ENCODE results near the gene STC2. TPM values are rescaled to one million over a fixed set of nuclear protein-coding genes. Genes with fewer than 3 reads are reported as not detected.

STC2 gene
- total and polyA plus RNA-seq, 7 donors, result 3.3 to 40.7 (median 13.7) TPM; not detected in 2

- TF ChIP-seq EP300 (IDR thresholded peaks at IDR 0.05), result no peak
- TF ChIP-seq POLR2A (IDR thresholded peaks at IDR 0.05), result no peak
- TF ChIP-seq CTCF (IDR thresholded peaks at IDR 0.05), result no peak
- no peak for TF ChIP-seq POLR2AphosphoS5 (IDR thresholded peaks at IDR 0.05)
- Histone ChIP-seq H3K4me1 (no peaks in the 10 kb centered on the region), H3K27me3 (peaks cover 0 to 13% (median 3%) of the 10 kb centered on the region in 3 donors), H3K27ac (no peak overlapping the region), H3K4me3 (no peak overlapping the region), H3K9me3 (no peaks in the 10 kb centered on the region), H3K36me3 (no peaks in the 10 kb centered on the region)
- intact Hi-C loops (cut with DNase I), result no loop called here
- 51 to 72% methylated on average over 14 of the region's 14 CpGs for WGBS, 2 donors
- no peak for DNase-seq
Observed at GRCh38 chr5:173268750-173269432, 59.3 kb downstream of the STC2 start.

GRCh38 chr5:173265433-173265832 lies 62.8 kb downstream of the STC2 start:
- Histone ChIP-seq H3K4me1 (no peaks in the 10 kb centered on the region), H3K27ac (no peak overlapping the region), H3K36me3 (no peaks in the 10 kb centered on the region), H3K9me3 (no peaks in the 10 kb centered on the region), H3K4me3 (no peak overlapping the region), H3K27me3 (peaks cover 0 to 18% (median 3%) of the 10 kb centered on the region in 3 donors)
- intact Hi-C loops (cut with DNase I), result no loop called here
- no peak for TF ChIP-seq EP300 (IDR thresholded peaks at IDR 0.05)
- TF ChIP-seq CTCF (IDR thresholded peaks at IDR 0.05), result no peak
- no peak for TF ChIP-seq POLR2AphosphoS5 (IDR thresholded peaks at IDR 0.05)
- no peak for TF ChIP-seq POLR2A (IDR thresholded peaks at IDR 0.05)
- 61 to 63% methylated on average over 10 of the region's 10 CpGs for WGBS, 2 donors
- no peak for DNase-seq

Small RNAs within 50 kb of the gene (small RNA-seq; reads per million reads assigned to genes)
- gene MIR8056 (0 reads per million in 3 donors), gene RNA5SP200 (0 reads per million in 3 donors), gene RNU6-500P (0 reads per million in 3 donors)

Other genes with a start within 250 kb of the STC2 start
- gene BNIP1, start 183.9 kb downstream of the STC2 start, total RNA-seq, result 10 to 100 TPM in 2 of 4 donors, 1 to 10 TPM in 2; 6.7 to 11.8 (median 10.5) TPM
- 10 to 100 TPM; 14.9 to 19.2 (median 18.7) TPM for gene BNIP1, start 183.9 kb downstream of the STC2 start, polyA plus RNA-seq
- gene NKX2-5, start 93.2 kb downstream of the STC2 start, total RNA-seq, result not detected
- gene NKX2-5, start 93.2 kb downstream of the STC2 start, polyA plus RNA-seq, result under 1 TPM; 0.13 to 0.69 (median 0.60) TPM

All from sigmoid colon (tissue), 7 donors.